Dedifferentiated amniotic fluid mesenchymal stem cell (primary cell): Measurements from ENCODE around the gene RSPO1.

Source experiments
- DNase-seq: peaks from one replicate; pipeline ENCODE4 v3.0.0-alpha.2; 2016; ENCODE audit errors: extremely low spot score

RSPO1 gene

DNA sequence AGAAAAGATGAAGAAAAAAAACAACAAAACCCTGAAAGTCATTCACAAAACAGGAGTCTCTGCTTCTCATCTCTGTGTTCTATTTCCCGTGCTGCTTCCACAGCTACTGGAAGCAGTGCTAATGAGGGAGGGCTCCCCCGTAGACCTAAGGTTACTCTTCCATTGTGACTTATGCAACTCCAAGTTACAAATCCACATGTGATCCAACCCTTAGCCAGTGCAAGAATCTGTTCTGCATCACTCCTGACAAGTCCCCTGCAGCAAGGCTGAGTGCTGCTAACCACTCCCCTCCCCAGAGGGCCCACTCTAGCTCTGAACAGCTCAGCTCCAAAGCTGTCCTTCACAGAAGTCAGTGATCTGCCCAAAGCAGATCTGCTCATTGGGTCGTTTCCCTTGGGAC lies 67.7 kb downstream of the RSPO1 start:
- DNase-seq: no peak

DNA sequence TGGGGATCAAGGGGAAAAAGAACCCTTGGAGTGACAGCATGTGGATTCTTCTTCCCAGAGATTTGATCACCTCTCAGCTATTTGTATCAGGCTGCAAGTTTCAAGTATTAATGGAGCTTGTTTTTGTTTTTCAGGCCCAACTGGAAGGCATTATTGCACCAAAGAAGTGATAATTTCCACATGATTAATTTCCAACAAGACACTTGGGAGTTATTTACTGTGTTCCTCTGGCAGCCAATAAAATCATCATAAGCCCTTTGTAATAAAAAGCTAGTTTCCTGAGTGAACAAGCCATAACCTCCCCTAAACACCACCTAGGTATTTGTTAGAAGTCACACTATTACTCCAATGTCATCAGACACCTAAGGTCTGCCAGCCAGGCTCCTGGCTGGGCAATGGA lies 69.8 kb downstream of the RSPO1 start:
- no peak for DNase-seq

DNA sequence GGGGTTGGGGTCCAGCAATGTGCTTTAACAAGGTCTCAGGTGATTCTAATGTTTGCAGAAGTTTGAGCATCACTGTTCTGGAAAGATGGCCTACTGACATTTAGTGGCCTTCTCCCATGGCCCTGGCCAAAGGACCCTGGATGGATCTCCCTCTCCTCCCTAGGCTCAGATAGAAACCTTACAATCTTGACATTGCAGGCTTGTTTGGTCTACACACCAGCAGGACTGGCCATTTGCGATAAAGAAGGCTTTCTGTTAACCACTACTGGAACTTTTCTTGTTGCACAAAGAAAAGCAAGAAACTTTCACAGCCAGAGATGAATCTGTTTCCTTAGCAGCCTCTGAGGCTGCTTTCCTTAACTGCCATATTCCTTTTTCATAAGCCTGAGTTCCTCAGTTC lies 71.7 kb downstream of the RSPO1 start:
- no peak for DNase-seq
